Lung (tissue), 12 donors: ENCODE measurements around the gene WDR33. TPM values are rescaled to one million over a fixed set of nuclear protein-coding genes. Genes with fewer than 3 reads are reported as not detected.

ENCODE experiments used
- ATAC-seq: fragments of 200-7000 bp; cut with Tn5 transposase; one replicate; pipeline ENCODE4 v1.9.1; 2020; ENCODE audit warnings: moderate number of reproducible peaks; ENCODE audit not compliant: insufficient read depth, low FRiP score
- DNase-seq, 3 donors: peaks; one replicate each; pipeline ENCODE4 v3.0.0-alpha.2; 2013 to 2017
- H3K27ac ChIP-seq, 2 donors: one replicate each; pipeline ENCODE4 v1.5.1; 2013; ENCODE audit warnings: mild to moderate bottlenecking in 2 of 2, moderate library complexity in 2 of 2, control low read depth in 1 of 2, inconsistent platforms in 1 of 2, low read depth in 1 of 2, low read length in 1 of 2
- H3K27me3 ChIP-seq, 3 donors: one replicate each; pipeline ENCODE4 v1.5.1; 2013; ENCODE audit warnings: low read length in 2 of 3; ENCODE audit not compliant: control insufficient read depth in 3 of 3, insufficient read depth in 3 of 3
- H3K36me3 ChIP-seq, 4 donors: one replicate each; pipeline ENCODE4 v1.5.1; 2013; ENCODE audit warnings: low read length in 4 of 4, mild to moderate bottlenecking in 1 of 4, moderate library complexity in 1 of 4; ENCODE audit not compliant: control insufficient read depth in 4 of 4, insufficient read depth in 4 of 4
- H3K4me1 ChIP-seq, 5 donors: one replicate each; pipeline ENCODE4 v1.5.1; 2013; ENCODE audit warnings: low read length in 5 of 5, mild to moderate bottlenecking in 2 of 5, moderate library complexity in 1 of 5; ENCODE audit not compliant: control insufficient read depth in 5 of 5, insufficient read depth in 5 of 5
- H3K4me3 ChIP-seq: one replicate; pipeline ENCODE4 v1.5.1; 2013; ENCODE audit warnings: mild to moderate bottlenecking, control low read depth, moderate library complexity
- H3K9ac ChIP-seq, 2 donors: one replicate each; pipeline ENCODE4 v1.5.1; 2013; ENCODE audit warnings: low read length in 2 of 2, control low read depth in 1 of 2; ENCODE audit not compliant: insufficient read depth in 1 of 2
- H3K9me3 ChIP-seq, 4 donors: one replicate each; pipeline ENCODE4 v1.5.1; 2013; ENCODE audit warnings: low read length in 3 of 4, mild to moderate bottlenecking in 1 of 4, moderate library complexity in 1 of 4; ENCODE audit not compliant: control insufficient read depth in 4 of 4, insufficient read depth in 3 of 4
- WGBS, 2 donors: extraction: QIAGEN DNeasy Blood & Tissue Kit; methylation state at CpG; one replicate each; pipeline ENCODE4 v1.1.7; 2013; 5-methylcytosine and 5-hydroxymethylcytosine counted together
- polyA plus RNA-seq, 2 donors: library from polyadenylated mRNA; stranded (reverse); fragments of 200-250 nt; gene quantifications; one replicate each; pipeline ENCODE4 v1.2.1, GENCODE V29; 2013
- total RNA-seq, 2 donors: library from RNA; depleted of rRNA in 1 of 2; stranded (reverse); fragments of >200 nt in 1 of 2; gene quantifications; one replicate each; pipeline ENCODE4 v1.2.1, GENCODE V29; 2014 to 2021
- TF ChIP-seq, protein P1 (sequence below): IDR thresholded peaks from 2 replicates; pipeline ENCODE4 v1.5.1; 2012; ENCODE audit warnings: mild to moderate bottlenecking; ENCODE audit errors: control extremely low read depth, extremely low read depth
- donor health status: control.
- donor health status: control.
- donor health status: Bipolar disorder and iron deficiency.
- donor health status: healthy.
- donor health status: DM: yes; HTN: yes; CAD: no.

Gene WDR33
- total and polyA plus RNA-seq, 4 donors = 11.6 to 93.0 (median 29.2) TPM

DNA sequence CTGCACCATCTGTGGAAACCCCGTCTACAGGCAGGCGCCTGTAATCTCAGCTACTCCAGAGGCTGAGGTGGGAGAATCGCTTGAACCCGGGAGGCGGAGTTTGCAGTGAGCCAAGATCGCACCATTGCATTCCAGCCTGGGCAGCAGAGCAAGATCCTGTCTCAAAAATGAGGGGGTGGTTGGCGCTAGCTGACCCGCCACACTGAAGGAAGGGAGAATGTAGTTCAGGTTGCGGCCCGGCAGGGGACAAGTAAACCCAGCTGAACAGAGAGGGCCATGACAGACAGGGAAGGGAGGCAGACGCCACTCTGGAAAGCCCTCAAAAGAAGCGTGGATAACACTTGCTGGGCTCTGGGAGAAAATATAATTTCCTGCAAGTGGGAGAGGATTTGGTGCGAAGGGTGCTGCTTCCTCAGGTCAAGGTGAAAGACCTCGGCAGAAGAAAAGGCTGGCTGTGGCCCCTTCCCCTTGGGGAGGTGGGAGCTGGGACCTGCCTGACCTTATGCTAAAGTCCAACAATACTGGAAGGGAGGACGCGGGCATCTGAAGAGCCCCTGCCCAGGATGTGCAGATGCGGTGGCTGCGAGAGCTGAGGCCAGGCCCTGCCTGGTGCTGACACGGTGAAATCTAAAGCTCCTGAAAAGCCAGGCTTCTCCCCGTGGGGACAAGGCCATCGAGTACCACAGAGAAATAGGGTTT is 113.3 kb downstream of the WDR33 start:
- Histone ChIP-seq H3K4me1 (peaks cover 0 to 15% (median 6%) of the 10 kb centered on the region in 5 donors), H3K9me3 (no peaks in the 10 kb centered on the region), H3K27me3 (no peaks in the 10 kb centered on the region), H3K27ac (no peak overlapping the region), H3K9ac (no peak overlapping the region), H3K36me3 (no peaks in the 10 kb centered on the region), H3K4me3 (no peak overlapping the region)
- TF ChIP-seq, protein P1, sequence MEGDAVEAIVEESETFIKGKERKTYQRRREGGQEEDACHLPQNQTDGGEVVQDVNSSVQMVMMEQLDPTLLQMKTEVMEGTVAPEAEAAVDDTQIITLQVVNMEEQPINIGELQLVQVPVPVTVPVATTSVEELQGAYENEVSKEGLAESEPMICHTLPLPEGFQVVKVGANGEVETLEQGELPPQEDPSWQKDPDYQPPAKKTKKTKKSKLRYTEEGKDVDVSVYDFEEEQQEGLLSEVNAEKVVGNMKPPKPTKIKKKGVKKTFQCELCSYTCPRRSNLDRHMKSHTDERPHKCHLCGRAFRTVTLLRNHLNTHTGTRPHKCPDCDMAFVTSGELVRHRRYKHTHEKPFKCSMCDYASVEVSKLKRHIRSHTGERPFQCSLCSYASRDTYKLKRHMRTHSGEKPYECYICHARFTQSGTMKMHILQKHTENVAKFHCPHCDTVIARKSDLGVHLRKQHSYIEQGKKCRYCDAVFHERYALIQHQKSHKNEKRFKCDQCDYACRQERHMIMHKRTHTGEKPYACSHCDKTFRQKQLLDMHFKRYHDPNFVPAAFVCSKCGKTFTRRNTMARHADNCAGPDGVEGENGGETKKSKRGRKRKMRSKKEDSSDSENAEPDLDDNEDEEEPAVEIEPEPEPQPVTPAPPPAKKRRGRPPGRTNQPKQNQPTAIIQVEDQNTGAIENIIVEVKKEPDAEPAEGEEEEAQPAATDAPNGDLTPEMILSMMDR = no peak
- 96% methylated on average over 21 of the region's 21 CpGs for WGBS, 2 donors
- no peak for ATAC-seq
- no peak for DNase-seq

GRCh38 chr2:127695491-127696472 is 115.2 kb downstream of the WDR33 start:
- Histone ChIP-seq H3K27ac (no peak overlapping the region), H3K27me3 (no peaks in the 10 kb centered on the region), H3K9me3 (no peaks in the 10 kb centered on the region), H3K36me3 (no peaks in the 10 kb centered on the region), H3K9ac (no peak overlapping the region), H3K4me1 (peaks cover 0 to 7% (median 4%) of the 10 kb centered on the region in 5 donors), H3K4me3 (peak overlapping the region; percentile 4)
- WGBS, 2 donors = 25 to 41% methylated on average over 50 to 52 of the region's 52 CpGs
- DNase-seq (peak; percentile 56 to 69 (median 64)), ATAC-seq (no peak)
- TF ChIP-seq, protein P1 = peak; percentile 56

DNA sequence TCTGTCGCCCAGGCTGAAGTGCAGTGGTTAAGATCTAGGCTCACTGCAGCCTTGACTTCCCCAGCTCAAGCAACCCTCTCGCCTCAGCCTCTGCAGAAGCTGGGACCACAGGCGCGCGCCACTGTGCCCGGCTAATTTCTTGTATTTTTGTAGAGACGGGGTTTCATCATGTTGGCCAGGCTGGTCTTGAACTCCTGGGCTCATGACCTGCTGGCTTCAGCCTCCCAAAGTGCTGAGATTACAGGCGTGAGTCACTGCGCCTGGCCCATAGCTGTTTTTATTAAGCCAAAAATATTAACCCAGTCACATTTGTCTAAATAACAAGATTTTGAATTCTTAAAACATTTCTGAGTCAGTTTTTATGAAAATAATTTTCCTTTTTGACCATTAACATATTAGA is 116.0 kb downstream of the WDR33 start:
- TF ChIP-seq, protein P1 = no peak
- Histone ChIP-seq H3K27me3 (no peaks in the 10 kb centered on the region), H3K9me3 (peaks cover 0 to 3% (median 0%) of the 10 kb centered on the region in 4 donors), H3K4me1 (peaks cover 0 to 3% (median 0%) of the 10 kb centered on the region in 5 donors), H3K9ac (no peak overlapping the region), H3K36me3 (no peaks in the 10 kb centered on the region), H3K4me3 (no peak overlapping the region), H3K27ac (no peak overlapping the region)
- no peak for ATAC-seq
- no peak for DNase-seq
- WGBS, 2 donors = 91 to 97% methylated on average over 9 of the region's 9 CpGs
